ENCODE results near the gene TAF1C. TPM values are rescaled to one million over a fixed set of nuclear protein-coding genes. Genes with fewer than 3 reads are reported as not detected.

TAF1C gene
- polyA plus RNA-seq, 3 donors = 40.6 to 65.6 (median 54.0) TPM

DNA sequence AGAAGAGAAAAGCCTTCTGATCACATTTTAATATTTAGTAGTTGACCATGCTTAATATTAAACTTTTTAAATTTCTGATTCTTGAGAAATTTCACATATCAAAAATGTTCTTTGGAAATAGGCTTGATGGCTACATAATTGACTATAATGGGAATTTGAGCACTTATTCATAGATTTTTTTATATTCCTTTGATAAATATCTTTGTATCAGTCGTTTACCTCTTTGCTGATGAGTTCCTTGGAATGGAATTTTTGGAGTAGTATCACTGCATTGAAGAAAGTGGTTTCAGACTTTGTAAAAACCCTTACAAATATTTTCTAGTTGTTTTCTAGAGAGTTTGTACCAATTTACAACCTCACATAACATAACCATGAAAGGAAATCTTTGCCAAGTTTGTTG, 27.1 kb downstream of the TAF1C start:
- DNase-seq = no peak

DNA sequence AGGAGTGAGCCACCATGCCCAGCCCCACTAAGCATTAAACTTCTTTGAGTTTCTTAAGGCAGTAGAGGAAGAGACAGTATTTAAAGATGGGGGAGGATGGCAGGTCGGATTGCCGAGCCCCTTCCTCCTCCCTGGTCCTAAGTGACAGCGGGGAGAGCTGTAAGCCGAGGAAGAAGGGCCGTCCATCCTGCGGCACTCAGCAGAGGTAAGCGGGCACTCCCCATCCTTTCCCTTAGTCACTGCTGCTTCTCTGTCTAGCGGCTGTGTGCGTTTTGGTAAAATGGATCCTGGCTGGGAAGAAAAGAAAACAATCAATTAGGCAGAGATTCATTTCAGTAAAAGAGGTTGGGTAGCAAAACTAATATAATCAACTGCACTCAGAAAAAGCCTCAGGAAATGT, 27.9 kb downstream of the TAF1C start:
- DNase-seq = no peak

DNA sequence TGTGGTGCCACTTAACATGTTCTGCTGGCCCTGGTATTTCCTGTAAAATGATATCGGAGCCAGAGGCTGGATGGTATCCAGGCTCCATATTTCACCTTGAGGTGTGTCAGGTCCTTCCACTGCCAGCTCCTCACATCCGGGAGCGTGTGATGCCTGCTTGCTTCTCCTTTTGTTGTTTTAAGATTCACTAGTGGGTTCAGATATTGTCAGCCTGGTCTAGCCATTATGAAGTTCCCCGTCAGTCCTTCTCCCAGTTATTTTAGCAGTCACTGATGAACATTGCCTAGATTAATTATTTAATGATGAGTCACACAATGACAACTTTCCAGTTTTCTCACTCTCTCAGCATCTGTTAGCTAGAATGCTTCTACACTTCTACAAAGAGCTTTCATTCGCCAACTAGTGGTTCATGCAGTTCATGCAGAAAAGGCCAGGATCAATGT, 30.5 kb downstream of the TAF1C start:
- DNase-seq = no peak

GRCh38 chr16:84155771-84156170, 31.1 kb downstream of the TAF1C start:
- no peak for DNase-seq

- no peak for DNase-seq
Observed at GRCh38 chr16:84155226-84155625, 31.6 kb downstream of the TAF1C start.

GRCh38 chr16:84153660-84154214, 33.1 kb downstream of the TAF1C start:
- no peak for DNase-seq

DNA sequence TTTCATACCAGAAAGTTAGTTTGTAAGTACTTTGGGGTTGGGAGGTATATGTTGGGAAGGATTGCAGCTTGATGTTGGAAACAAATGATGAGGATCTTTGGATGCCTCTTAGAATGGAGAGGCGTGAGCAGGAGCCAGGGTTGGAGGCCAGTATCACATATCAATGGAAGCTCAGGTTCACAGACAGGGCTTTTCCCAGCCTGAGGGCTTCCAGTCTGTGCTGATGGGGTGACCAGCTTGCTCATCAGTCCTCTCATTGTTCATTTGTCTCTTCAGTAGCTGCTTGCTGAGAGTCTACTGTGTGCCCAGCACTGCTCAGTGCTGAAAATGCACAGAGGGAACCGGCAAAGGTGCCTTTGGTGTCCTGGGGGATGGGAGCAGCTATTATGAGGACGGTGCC, 35.9 kb downstream of the TAF1C start:
- no peak for DNase-seq

DNA sequence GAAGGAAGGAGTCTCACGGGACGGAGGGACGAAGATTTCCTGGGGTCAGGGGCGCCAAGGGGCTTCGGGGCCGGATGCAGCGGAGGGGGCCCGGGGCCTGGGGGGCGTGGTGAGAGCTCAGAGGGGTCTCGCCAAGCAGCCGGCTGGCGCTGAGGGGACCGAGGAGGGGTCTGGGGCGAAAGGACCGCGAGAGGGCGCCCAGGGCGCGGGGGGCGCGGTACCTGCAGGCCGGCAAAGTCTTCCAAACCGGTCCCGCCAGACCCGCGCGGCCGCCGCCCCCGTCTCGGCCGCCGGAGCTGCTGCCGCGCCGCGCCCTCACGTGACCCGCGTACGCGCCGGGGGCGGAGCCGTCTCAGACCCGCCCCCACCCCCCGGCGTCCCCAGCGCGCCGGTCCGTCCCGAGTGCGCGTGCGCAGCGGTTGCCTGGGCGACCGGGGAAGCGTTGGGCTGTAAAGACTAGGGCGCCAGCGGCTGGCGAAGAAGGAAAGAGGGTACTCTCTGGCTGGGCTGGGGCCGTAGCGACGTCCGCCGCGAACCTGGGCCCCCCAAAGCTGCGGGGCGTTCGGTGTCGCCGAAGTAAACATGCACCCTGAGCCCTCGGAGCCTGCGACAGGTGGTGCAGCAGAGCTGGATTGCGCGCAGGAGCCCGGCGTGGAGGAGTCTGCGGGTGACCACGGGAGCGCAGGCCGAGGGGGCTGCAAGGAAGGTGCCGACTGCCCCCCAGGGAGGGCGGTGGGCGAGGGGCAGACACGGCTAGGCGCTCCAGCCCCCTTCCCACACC, 41.8 kb downstream of the TAF1C start, which contains the start of the genes DNAAF1 and HSDL1:
Gene DNAAF1 (plus strand): TSS at position 450 of the 781 bp plus-strand sequence. CDS start 133 bp downstream, at position 583.
Gene HSDL1 (minus strand): TSS at position 319 of the 781 bp plus-strand sequence. CDS start 13,856 bp downstream, outside the sequence.
- DNase-seq = peak; percentile 91

DNA sequence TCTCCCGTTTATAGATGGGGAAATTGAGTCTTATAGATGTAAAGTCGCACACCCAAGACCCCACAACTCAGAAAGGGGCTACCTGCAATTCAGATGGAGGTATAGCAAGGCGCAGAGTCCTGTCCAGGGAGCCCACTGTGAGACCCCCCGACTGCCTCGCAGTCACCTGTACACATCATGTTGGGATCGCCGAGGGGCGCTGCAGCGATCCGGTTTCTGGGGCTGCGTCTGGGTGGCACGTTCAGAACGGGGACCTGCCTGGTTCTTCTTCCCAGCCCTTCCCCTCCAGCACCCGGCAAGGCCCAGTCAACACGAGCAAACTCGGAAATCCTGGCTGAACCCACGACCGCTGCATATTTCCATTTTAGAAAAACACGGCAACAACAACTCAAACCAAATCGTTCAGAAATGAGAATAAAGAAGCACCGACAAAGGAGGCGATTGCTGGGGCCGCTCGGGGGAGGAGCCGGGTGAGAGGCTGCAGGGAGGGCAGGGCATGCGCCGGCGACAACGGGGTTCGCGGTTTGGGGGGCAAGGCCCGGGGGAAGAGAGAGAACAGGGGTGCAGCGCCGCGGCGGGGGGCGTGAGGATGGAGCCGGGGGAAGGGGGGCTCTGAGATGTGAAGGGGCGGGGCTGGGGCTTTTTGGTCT, 42.5 kb downstream of the TAF1C start:
- DNase-seq = no peak

DNA sequence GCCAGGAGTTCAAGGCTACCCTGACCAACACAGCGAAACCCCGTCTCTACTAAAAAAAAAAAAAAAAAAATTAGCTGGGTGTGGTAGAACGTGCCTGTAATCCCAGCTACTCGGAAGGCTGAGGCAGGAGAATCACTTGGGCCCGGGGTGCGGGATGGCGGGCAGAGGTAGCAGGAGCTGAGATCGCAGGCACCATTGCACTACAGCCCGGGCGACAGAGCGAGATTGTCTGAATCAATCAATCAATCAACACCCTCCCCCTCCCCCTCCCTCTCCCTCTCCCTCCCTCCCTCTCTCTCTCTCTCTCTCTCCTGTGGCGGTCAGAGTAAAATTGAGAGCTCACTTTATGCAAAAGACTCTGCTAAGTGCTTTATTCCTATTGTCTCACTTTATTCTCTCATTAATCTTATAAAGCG, 43.1 kb downstream of the TAF1C start:
- DNase-seq = no peak

DNA sequence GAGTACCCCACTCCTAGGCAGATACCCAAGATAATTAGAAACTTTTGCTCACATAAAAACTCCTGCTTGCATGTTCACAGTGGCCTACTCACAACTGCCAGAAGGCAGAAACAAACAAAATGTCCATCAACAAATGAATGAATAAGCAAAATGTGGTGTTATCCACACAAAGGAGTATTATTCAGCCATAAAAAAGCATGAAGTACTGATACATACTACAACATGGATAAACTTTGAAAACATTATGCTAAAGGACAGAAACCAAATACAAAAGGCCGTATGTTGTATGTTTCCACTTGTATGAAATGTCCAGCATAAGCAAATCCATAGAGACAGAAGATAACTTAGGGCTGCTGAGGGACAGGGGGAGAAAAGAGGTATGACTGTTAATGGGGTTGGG, 43.8 kb downstream of the TAF1C start:
- DNase-seq = no peak

GRCh38 chr16:84141143-84141670, 45.6 kb downstream of the TAF1C start:
- no peak for DNase-seq

DNA sequence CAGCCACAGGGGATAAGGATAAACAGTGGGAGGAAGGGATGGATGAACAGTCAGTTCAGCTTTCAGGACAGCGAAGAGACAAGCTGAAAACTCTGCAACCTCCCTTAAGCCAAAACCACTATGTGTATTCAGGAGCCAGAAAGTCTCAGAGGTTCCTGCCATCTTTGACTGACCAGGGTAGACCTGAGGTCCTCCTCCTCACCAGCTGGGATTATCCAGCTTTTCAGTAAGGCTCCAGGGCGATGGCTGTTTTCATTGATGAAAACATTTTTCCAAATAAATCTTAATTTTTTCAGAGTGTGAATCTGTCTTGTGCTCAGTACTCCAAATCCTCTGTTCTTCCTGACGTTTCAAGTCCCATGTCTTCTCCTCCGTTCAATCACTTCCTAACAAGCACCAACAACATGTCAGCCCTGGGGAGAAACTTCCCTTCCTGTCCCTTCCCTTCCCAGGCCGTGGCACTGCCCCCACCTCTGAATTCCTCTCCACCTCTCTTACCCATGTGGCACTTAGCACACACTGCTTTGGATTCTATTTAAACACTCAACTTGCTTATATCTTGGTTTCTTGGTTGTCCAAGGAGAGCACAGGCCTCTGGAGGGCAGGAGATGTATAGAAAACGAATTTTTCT, 47.1 kb downstream of the TAF1C start:
- DNase-seq = no peak

GRCh38 chr16:84138824-84139627, 47.8 kb downstream of the TAF1C start:
- DNase-seq = peak; percentile 53

- DNase-seq = no peak
Observed at GRCh38 chr16:84138500-84138823, 48.4 kb downstream of the TAF1C start.

DNA sequence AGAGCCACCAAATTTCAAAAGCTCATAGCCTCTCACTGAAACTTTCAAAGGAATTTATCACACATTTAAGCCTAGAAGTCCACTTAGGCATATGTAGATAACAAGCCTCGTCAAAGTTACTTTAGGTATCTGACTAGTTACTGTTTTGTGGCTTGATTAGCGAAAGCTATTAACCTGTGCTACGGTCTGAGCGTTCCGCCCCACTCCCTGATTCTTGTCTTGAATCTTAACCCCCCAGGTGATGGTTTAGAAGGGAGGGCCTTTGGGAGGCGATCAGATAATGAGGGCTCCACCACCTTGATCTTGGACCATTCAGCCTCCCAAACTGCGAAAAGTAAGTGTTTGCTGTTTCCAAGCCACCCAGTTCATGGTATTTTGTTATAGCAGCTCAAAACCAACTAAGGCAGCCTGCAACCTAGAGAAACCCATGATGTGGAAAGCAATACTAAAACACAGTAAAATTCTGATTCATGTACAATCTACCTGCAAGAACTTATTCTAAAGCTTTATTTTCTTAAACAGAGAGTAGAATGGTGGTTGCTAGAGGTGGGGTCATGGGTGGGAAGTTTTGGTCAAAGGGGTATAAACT, 49.0 kb downstream of the TAF1C start:
- DNase-seq = no peak

DNA sequence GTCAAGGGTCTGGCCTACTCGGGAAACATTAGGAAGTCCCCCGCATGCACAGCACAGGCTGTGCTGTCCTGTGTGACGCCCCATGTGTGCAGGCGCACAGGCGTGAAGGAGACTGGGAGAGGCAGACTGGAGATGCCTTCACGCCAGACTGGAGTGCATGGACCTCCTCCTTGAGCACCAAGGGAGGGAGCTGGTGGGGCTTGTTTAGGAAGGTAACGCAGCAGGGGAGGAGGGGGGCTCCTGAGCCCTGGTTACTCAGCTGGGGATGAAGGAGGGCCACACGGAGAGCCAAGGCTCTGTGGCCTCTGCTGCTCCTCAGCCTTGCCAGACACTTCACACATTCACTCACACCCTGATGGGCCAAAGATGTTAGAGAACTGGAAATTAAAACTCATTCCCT, 49.6 kb downstream of the TAF1C start:
- no peak for DNase-seq

DNA sequence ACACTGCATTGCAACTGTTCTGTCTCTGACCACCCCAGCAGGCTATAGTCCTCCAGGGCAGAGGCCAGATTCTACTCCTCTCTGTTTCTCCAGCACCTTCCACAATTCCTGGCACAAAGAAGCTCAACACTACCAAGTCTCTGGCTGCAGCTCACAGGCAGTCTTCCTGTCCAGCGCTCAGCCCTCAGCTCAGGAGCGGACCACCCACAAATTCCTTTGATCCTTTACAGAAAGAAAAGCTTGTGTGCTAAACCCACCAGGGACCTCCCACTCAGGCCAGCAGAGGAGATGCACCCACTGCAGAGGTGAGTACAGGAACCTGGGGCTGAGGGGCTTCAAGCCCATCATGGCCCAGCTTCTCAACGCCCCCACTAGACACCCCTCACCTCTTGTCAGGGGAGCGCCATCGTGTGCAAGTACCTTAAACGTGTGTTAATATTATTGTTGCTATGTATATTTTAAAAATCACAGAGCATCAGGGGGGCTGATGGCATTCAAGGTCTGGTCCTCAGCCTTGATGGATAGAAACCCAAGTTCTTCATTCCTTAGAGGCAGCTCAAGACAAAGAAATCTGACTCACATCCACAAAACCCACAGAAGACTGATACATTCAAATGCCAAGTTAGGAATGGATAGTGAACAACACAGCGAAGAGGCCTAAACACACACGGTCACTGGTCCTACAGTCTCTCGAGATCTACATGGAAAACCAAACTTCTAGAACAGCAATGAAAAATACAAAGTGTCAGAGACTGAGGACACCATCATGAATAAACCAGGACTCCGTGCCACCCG, 50.3 kb downstream of the TAF1C start:
- no peak for DNase-seq

- DNase-seq = no peak
Observed at GRCh38 chr16:84132527-84133285, 54.2 kb downstream of the TAF1C start.

Data from renal pelvis (tissue), 4 donors.